ENCODE results near the gene PPM1A. TPM values are rescaled to one million over a fixed set of nuclear protein-coding genes. Genes with fewer than 3 reads are reported as not detected.

PPM1A gene
- total and polyA plus RNA-seq, 2 of the 13 experiments (the other 11 are each of a cell fraction or from before 2014, with no cell fraction given): 23.3 to 29.8 TPM

DNA sequence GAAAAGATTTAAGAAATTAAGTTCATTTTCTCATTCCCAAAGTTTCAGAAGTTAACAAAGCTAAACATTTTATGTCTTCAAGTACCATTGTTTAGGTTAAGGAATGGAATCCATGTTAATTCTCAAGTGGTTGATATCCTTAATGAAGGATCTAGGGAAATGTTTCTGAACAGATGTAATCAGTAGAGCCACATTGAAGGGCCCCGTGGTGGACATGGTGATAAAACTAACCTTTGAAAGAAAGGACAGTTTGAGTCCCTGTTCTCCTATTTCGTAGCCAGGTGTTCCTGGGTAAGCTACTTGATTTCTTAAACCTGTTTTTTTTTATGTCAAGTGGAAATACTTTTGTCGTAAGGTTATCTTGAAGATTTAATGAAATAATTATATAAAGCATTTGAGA is 4.6 kb downstream of the PPM1A start:
- Histone ChIP-seq H3K4me1 (ENCODE audit: insufficient read depth, low read length) (peaks cover 43% of the 10 kb centered on the region), H3K9ac (ENCODE audit: insufficient read depth, low read depth, low read length) (no peak overlapping the region), H3K4me2 (ENCODE audit: low read depth, low read length) (peak overlapping the region; percentile 52; the same call in 1 of the 2 replicates), H3K4me3 (replicated peaks in 1 of 3; ENCODE audit: insufficient read depth in 1 of 3, low read depth in 2 of 3, low read length in 3 of 3) (no peak overlapping the region), H4K20me1 (ENCODE audit: insufficient read depth, low read length) (peaks cover 40% of the 10 kb centered on the region), H3K27me3 (ENCODE audit: control insufficient read depth in 1 of 2, insufficient read depth in 2 of 2, low read length in 2 of 2) (no peaks in the 10 kb centered on the region), H2AFZ (ENCODE audit: low read length) (no peak overlapping the region), H3K27ac (ENCODE audit: extremely low read length, insufficient read depth, low read length) (no peak overlapping the region), H3K79me2 (ENCODE audit: insufficient read depth, low read length) (peaks cover 81% of the 10 kb centered on the region), H3K9me3 (ENCODE audit: low read length) (no peaks in the 10 kb centered on the region), H3K36me3 (replicated peaks in 1 of 2; ENCODE audit: control insufficient read depth in 1 of 2, insufficient read depth in 2 of 2, low read length in 2 of 2) (no peaks in the 10 kb centered on the region)
- ATAC-seq (no peak), DNase-seq (ENCODE audit: low spot score) (no peak), FAIRE-seq (no peak)
- ChIA-PET CTCF (ENCODE audit: low intra/inter-chr PET ratio, low total read pairs) (no interaction called here), POLR2A (no interaction called here)
- intact Hi-C loops (cut with micrococcal nuclease; ENCODE audit: unreplicated experiment): no loop called here
- TF ChIP-seq ZNF749 (CRISPR knock-in tag; IDR thresholded peaks at IDR 0.05; ENCODE audit: borderline replicate concordance): no peak
- TF ChIP-seq ZNF570 (CRISPR knock-in tag; IDR thresholded peaks at IDR 0.05; ENCODE audit: borderline replicate concordance): no peak
- no TSS peak for BruUV-seq (replicated peaks)
- 73% methylated on average over 3 of the region's 3 CpGs for WGBS (ENCODE audit: low lambda C conversion rate)
- in situ Hi-C loops (cut with HindIII; ENCODE audit: extremely low pct_ligation_motif_present, low pct_unique_long_range_greater_than_20kb): no loop called here

- H2AFZ ChIP-seq (ENCODE audit: low read length): no peak overlapping the region
- FAIRE-seq (no peak), ATAC-seq (no peak), DNase-seq (ENCODE audit: low spot score) (peak; percentile 18)
- no peak overlapping the region for H3K4me3 ChIP-seq (replicated peaks in 1 of 3; ENCODE audit: insufficient read depth in 1 of 3, low read depth in 2 of 3, low read length in 3 of 3)
- peak overlapping the region; percentile 52 for H3K4me2 ChIP-seq (ENCODE audit: low read depth, low read length)
- H3K4me1 ChIP-seq (ENCODE audit: insufficient read depth, low read length): peaks cover 43% of the 10 kb centered on the region
- in situ Hi-C loops (cut with HindIII; ENCODE audit: extremely low pct_ligation_motif_present, low pct_unique_long_range_greater_than_20kb) (no loop called here), intact Hi-C loops (cut with micrococcal nuclease; ENCODE audit: unreplicated experiment) (no loop called here)
- no peaks in the 10 kb centered on the region for H3K36me3 ChIP-seq (replicated peaks in 1 of 2; ENCODE audit: control insufficient read depth in 1 of 2, insufficient read depth in 2 of 2, low read length in 2 of 2)
- H3K27ac ChIP-seq (ENCODE audit: extremely low read length, insufficient read depth, low read length): no peak overlapping the region
- no peaks in the 10 kb centered on the region for H3K27me3 ChIP-seq (ENCODE audit: control insufficient read depth in 1 of 2, insufficient read depth in 2 of 2, low read length in 2 of 2)
- ChIA-PET POLR2A (no interaction called here), CTCF (ENCODE audit: low intra/inter-chr PET ratio, low total read pairs) (no interaction called here)
- BruUV-seq (replicated peaks): no TSS peak
- H4K20me1 ChIP-seq (ENCODE audit: insufficient read depth, low read length): peaks cover 40% of the 10 kb centered on the region
- H3K9me3 ChIP-seq (ENCODE audit: low read length): no peaks in the 10 kb centered on the region
- peaks cover 87% of the 10 kb centered on the region for H3K79me2 ChIP-seq (ENCODE audit: insufficient read depth, low read length)
- WGBS (ENCODE audit: low lambda C conversion rate): 33% methylated on average over 1 of the region's 1 CpG
- no peak overlapping the region for H3K9ac ChIP-seq (ENCODE audit: insufficient read depth, low read depth, low read length)
- no peak for TF ChIP-seq TFAP4 (IDR thresholded peaks at IDR 0.05; ENCODE audit: borderline replicate concordance, low read depth)
- no peak for TF ChIP-seq SNAPC4 (CRISPR knock-in tag; IDR thresholded peaks at IDR 0.05)
- TF ChIP-seq REPIN1 (CRISPR knock-in tag; IDR thresholded peaks at IDR 0.05; ENCODE audit: borderline replicate concordance, low read depth): peak; percentile 37; the same call in 1 of the 2 replicates
Measured at GRCh38 chr14:60254176-60254575, 5.2 kb downstream of the PPM1A start.
